A549 (cell line): ENCODE results near the gene PRKN.

Experiments
- CEBPB ChIP-seq, 2 experiments: fragments of >200 bp in 1 of 2; sonication (Bioruptor Twin) in 1 of 2; formaldehyde crosslinking in 1 of 2; IDR thresholded peaks; 2 replicates each; pipeline ENCODE4 v1.6.1; 2012 to 2016
- CTCF ChIP-seq: fragments of >200 bp; sonication (Bioruptor Twin); formaldehyde crosslinking; IDR thresholded peaks from 3 replicates; pipeline ENCODE4 v1.5.1; 2016
- HEYL ChIP-seq: fragments of 250-450 bp; sonication (Bioruptor Pico); IDR thresholded peaks from 2 replicates; pipeline ENCODE4 v1.8.0; 2021; ENCODE audit warnings: mild to moderate bottlenecking, moderate library complexity
- RFX5 ChIP-seq: fragments of 450-650 bp; IDR thresholded peaks from 2 replicates; pipeline ENCODE4 v1.7.1; 2014; ENCODE audit warnings: antibody characterized with exemption, mild to moderate bottlenecking, moderate library complexity
- ZC3H11A ChIP-seq: fragments of 450-650 bp; IDR thresholded peaks from 2 replicates; pipeline ENCODE4 v1.6.1; 2014; ENCODE audit warnings: antibody characterized with exemption, mild to moderate bottlenecking

GRCh38 chr6:161817881-161818280 lies 909.7 kb downstream of the PRKN start:
- no peak for TF ChIP-seq CTCF
- no peak for TF ChIP-seq HEYL (CRISPR knock-in tag)
- no peak for TF ChIP-seq ZC3H11A
- TF ChIP-seq RFX5, result no peak
- TF ChIP-seq CEBPB (IDR thresholded peaks at IDR 0.05), result no peak
